HepG2 (cell line): ENCODE measurements around the gene AKAP6. TPM values are rescaled to one million over a fixed set of nuclear protein-coding genes. Genes with fewer than 3 reads are reported as not detected.

Experiments used
- ATAC-seq: fragments of 200-7000 bp; cut with Tn5 transposase; 3 replicates; pipeline ENCODE4 v1.9.1; 2020; ENCODE audit warnings: mild to moderate bottlenecking, moderate library complexity
- BruUV-seq: library from RNA; stranded (reverse); fragments of 400-500 nt; replicated peaks from 2 replicates; lab custom pipeline; 2021; lab: Mats Ljungman, UMichigan
- CTCF ChIA-PET: fragments of 300-600 bp; formaldehyde crosslinking; extraction: SDS; loops from one replicate; lab custom pipeline; 2021; ENCODE audit warnings: low total read pairs, inconsistent platforms, low intra/inter-chr PET ratio; lab: Yijun Ruan, JAX
- POLR2A ChIA-PET: fragments of 350-600 bp; sonication (Branson Sonifier 250); formaldehyde crosslinking; loops from one replicate; lab custom pipeline; 2020; ENCODE audit warnings: antibody characterized with exemption, inconsistent platforms; lab: Yijun Ruan, JAX
- DNase-seq: peaks from one replicate; pipeline ENCODE4 v3.0.0-alpha.2; 2015; ENCODE audit warnings: low spot score
- FAIRE-seq: peaks from 3 replicates; lab custom pipeline; 2011; peaks lifted over from hg19 to GRCh38; lab: Jason Lieb, UNC
- H2AFZ ChIP-seq: one replicate; pipeline ENCODE4 v1.6.1; 2011; ENCODE audit warnings: low read length, inconsistent platforms
- H3K27ac ChIP-seq: fragments of 300-600 bp; 3 replicates; pipeline ENCODE4 v1.8.0; 2011; ENCODE audit warnings: mixed run types, mild to moderate bottlenecking, mixed read lengths, low read length, inconsistent platforms; ENCODE audit not compliant: insufficient read depth; ENCODE audit errors: extremely low read length
- H3K27me3 ChIP-seq, 2 experiments: fragments of 200-600 bp in 1 of 2; 2 replicates in 1 of 2; 3 replicates in 1 of 2; pipeline versions ENCODE4 v1.6.0 to v1.8.0; 2011; ENCODE audit warnings: low read length in 2 of 2, mild to moderate bottlenecking in 2 of 2, moderate library complexity in 2 of 2, inconsistent platforms in 1 of 2; ENCODE audit not compliant: insufficient read depth in 2 of 2, control insufficient read depth in 1 of 2
- H3K36me3 ChIP-seq, 2 experiments: fragments of 200-600 bp in 1 of 2; replicated peaks in 1 of 2; 2 replicates in 1 of 2; 3 replicates in 1 of 2; pipeline versions ENCODE4 v1.5.1 to v1.8.0; 2011; ENCODE audit warnings: low read length in 2 of 2, inconsistent platforms in 1 of 2; ENCODE audit not compliant: insufficient read depth in 2 of 2, control insufficient read depth in 1 of 2
- H3K4me1 ChIP-seq: 2 replicates; pipeline ENCODE4 v1.5.1; 2012; ENCODE audit warnings: low read length, inconsistent platforms; ENCODE audit not compliant: insufficient read depth
- H3K4me2 ChIP-seq: 2 replicates; pipeline ENCODE4 v1.6.0; 2011; ENCODE audit warnings: low read depth, low read length, inconsistent platforms
- H3K4me3 ChIP-seq, 3 experiments: fragments of 200-600 bp in 1 of 3; sonication (generic), shearing (Covaris generic) in 1 of 3; replicated peaks in 1 of 3; 2 replicates each; pipeline ENCODE4 v1.5.1; 2011 to 2016; ENCODE audit warnings: low read length in 3 of 3, inconsistent platforms in 2 of 3, low read depth in 2 of 3, mild to moderate bottlenecking in 2 of 3, control low read depth in 1 of 3, mixed read lengths in 1 of 3; ENCODE audit not compliant: insufficient read depth in 1 of 3
- H3K79me2 ChIP-seq: one replicate; pipeline ENCODE4 v1.6.1; 2011; ENCODE audit warnings: low read length, inconsistent platforms; ENCODE audit not compliant: insufficient read depth
- H3K9ac ChIP-seq: 2 replicates; pipeline ENCODE4 v1.6.0; 2011; ENCODE audit warnings: mild to moderate bottlenecking, low read depth, low read length, inconsistent platforms; ENCODE audit not compliant: insufficient read depth
- H3K9me3 ChIP-seq: 2 replicates; pipeline ENCODE4 v1.5.1; 2012; ENCODE audit warnings: mild to moderate bottlenecking, low read length
- H4K20me1 ChIP-seq: 2 replicates; pipeline ENCODE4 v1.6.0; 2011; ENCODE audit warnings: inconsistent platforms, mild to moderate bottlenecking, low read length, moderate library complexity; ENCODE audit not compliant: insufficient read depth
- SMC3 ChIP-seq: IDR thresholded peaks from 2 replicates; pipeline ENCODE4 v1.6.1; 2011; ENCODE audit warnings: low read length, improper control_type of control experiment
- STAG1 ChIP-seq: sonication (generic); formaldehyde crosslinking; IDR thresholded peaks from 2 replicates; pipeline ENCODE4 v1.4.0; 2020; ENCODE audit warnings: missing genetic modification reagents
- WGBS: methylation state at CpG from one replicate; pipeline ENCODE4 v1.1.6; 2017; ENCODE audit warnings: low lambda C conversion rate; 5-methylcytosine and 5-hydroxymethylcytosine counted together
- in situ Hi-C: cut with HindIII; loops from 2 replicates; pipeline ENCODE4 v1.10.0; 2017; ENCODE audit warnings: low pct_unique_long_range_greater_than_20kb; ENCODE audit not compliant: extremely low pct_ligation_motif_present
- intact Hi-C: fragments of 100-400 bp; cut with micrococcal nuclease; formaldehyde crosslinking; loops from one replicate; pipeline ENCODE4 v1.10.0; 2022; ENCODE audit not compliant: unreplicated experiment
- polyA plus RNA-seq, 8 experiments: library from polyadenylated mRNA; depleted of rRNA in 3 of 8; stranded (reverse) in 7 of 8; unstranded in 1 of 8; fragments of >200 nt; fragmentation: Illumina TruSeq in 4 of 8; extraction: Trizol in 4 of 8; gene quantifications; 2 replicates each; pipeline versions ENCODE4 v1.2.1 to v1.2.3, GENCODE V29; 2011 to 2016; ENCODE audit warnings: low read depth in 4 of 8, missing spikeins in 1 of 8, mixed read lengths in 1 of 8; ENCODE audit not compliant: insufficient read depth in 1 of 8
- total RNA-seq, 5 experiments: library from RNA; depleted of rRNA; stranded (reverse); fragments of >200 nt; fragmentation: Illumina TruSeq; extraction: Trizol; gene quantifications; 2 replicates each; pipeline ENCODE4 v1.2.3, GENCODE V29; 2016; ENCODE audit warnings: low read depth in 1 of 5
- TF ChIP-seq, protein P1 (sequence below): sonication (generic); formaldehyde crosslinking; IDR thresholded peaks from 2 replicates; pipeline ENCODE4 v1.9.0; 2021; ENCODE audit warnings: missing genetic modification reagents, borderline replicate concordance
- TF ChIP-seq, protein P2 (sequence below): sonication (generic); formaldehyde crosslinking; IDR thresholded peaks from 2 replicates; pipeline ENCODE4 v1.5.0; 2020; ENCODE audit warnings: mild to moderate bottlenecking, missing genetic modification reagents, moderate library complexity

AKAP6 gene
- total and polyA plus RNA-seq, 2 of the 13 experiments (the other 11 are each of a cell fraction or from before 2014, with no cell fraction given) = 1.4 TPM

DNA sequence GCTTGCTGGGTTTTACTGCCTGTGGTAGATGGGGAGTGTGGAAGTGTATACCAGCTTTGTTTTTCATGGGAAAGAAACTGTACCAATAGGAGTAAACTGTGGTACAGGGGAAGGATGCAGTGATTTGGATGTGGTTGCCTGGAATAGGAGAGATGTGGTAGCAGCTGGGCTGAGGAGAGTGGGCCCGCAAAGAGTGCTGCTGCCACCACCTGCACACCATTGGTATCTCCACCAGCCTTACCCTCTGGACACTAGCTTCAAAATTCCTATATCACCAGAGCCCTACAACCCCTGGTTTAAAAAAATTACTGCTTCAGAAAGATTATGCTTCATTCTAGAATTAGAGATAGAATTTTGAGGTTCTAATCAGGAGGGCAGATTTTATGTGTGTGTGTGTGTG lies 53.6 kb downstream of the AKAP6 start:
- no peaks in the 10 kb centered on the region for H4K20me1 ChIP-seq
- FAIRE-seq (no peak), DNase-seq (no peak), ATAC-seq (peak; percentile 94)
- H3K4me3 ChIP-seq = no peak overlapping the region
- H3K79me2 ChIP-seq = no peaks in the 10 kb centered on the region
- no peak overlapping the region for H3K27ac ChIP-seq
- H3K4me1 ChIP-seq = no peaks in the 10 kb centered on the region
- POLR2A ChIA-PET = no interaction called here
- CTCF ChIA-PET = no interaction called here
- H3K4me2 ChIP-seq = no peak overlapping the region
- intact Hi-C loops = no loop called here
- in situ Hi-C loops = no loop called here
- 0 out of 5 replicates have a peak, but pooled peaks cover 0 to 1% of the 10 kb centered on the region in 2 experiments for H3K27me3 ChIP-seq
- no peak overlapping the region for H2AFZ ChIP-seq
- TF ChIP-seq, protein P1, sequence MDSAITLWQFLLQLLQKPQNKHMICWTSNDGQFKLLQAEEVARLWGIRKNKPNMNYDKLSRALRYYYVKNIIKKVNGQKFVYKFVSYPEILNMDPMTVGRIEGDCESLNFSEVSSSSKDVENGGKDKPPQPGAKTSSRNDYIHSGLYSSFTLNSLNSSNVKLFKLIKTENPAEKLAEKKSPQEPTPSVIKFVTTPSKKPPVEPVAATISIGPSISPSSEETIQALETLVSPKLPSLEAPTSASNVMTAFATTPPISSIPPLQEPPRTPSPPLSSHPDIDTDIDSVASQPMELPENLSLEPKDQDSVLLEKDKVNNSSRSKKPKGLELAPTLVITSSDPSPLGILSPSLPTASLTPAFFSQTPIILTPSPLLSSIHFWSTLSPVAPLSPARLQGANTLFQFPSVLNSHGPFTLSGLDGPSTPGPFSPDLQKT (CRISPR knock-in tag) = no peak
- TF ChIP-seq, protein P2, sequence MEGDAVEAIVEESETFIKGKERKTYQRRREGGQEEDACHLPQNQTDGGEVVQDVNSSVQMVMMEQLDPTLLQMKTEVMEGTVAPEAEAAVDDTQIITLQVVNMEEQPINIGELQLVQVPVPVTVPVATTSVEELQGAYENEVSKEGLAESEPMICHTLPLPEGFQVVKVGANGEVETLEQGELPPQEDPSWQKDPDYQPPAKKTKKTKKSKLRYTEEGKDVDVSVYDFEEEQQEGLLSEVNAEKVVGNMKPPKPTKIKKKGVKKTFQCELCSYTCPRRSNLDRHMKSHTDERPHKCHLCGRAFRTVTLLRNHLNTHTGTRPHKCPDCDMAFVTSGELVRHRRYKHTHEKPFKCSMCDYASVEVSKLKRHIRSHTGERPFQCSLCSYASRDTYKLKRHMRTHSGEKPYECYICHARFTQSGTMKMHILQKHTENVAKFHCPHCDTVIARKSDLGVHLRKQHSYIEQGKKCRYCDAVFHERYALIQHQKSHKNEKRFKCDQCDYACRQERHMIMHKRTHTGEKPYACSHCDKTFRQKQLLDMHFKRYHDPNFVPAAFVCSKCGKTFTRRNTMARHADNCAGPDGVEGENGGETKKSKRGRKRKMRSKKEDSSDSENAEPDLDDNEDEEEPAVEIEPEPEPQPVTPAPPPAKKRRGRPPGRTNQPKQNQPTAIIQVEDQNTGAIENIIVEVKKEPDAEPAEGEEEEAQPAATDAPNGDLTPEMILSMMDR (CRISPR knock-in tag) = peak; percentile 64
- peak; percentile 73 for TF ChIP-seq STAG1 (CRISPR knock-in tag)
- peak; percentile 29; the same call in 1 of the 2 replicates for TF ChIP-seq SMC3
- H3K9me3 ChIP-seq = no peaks in the 10 kb centered on the region
- H3K36me3 ChIP-seq = no peaks in the 10 kb centered on the region
- no TSS peak for BruUV-seq
- no peak overlapping the region for H3K9ac ChIP-seq
- WGBS = 31% methylated on average over 1 of the region's 1 CpG
